D721Med (cell line): Measurements from ENCODE around the gene SLC1A2.

ENCODE experiments used
- DNase-seq: peaks from one replicate; pipeline ENCODE4 v3.0.0; 2011; ENCODE audit warnings: low spot score; ENCODE audit not compliant: insufficient read length
- FAIRE-seq: peaks from 2 replicates; lab custom pipeline; 2011; peaks lifted over from hg19 to GRCh38; lab: Jason Lieb, UNC
- CTCF ChIP-seq: IDR thresholded peaks from 2 replicates; pipeline ENCODE4 v1.5.1; 2012; ENCODE audit warnings: mild to moderate bottlenecking, control low read depth; ENCODE audit not compliant: insufficient read depth; ENCODE audit errors: missing control alignments

Gene SLC1A2

GRCh38 chr11:35223371-35223796, 196.0 kb downstream of the SLC1A2 start:
- TF ChIP-seq CTCF = no peak
- FAIRE-seq (no peak), DNase-seq (no peak)

- DNase-seq (no peak), FAIRE-seq (no peak)
- TF ChIP-seq CTCF = no peak
Observed at GRCh38 chr11:35218956-35219355, 200.4 kb downstream of the SLC1A2 start.

- TF ChIP-seq CTCF = no peak
- FAIRE-seq (no peak), DNase-seq (no peak)
Observed at GRCh38 chr11:35216962-35217678, 202.2 kb downstream of the SLC1A2 start.

- FAIRE-seq = no peak
Observed at GRCh38 chr11:35215945-35216344, 203.4 kb downstream of the SLC1A2 start.

GRCh38 chr11:35214792-35215193, 204.6 kb downstream of the SLC1A2 start:
- no peak for TF ChIP-seq CTCF
- no peak for FAIRE-seq
- no peak for DNase-seq

More at GRCh38 chr11:35215945-35216344, 203.4 kb downstream of the SLC1A2 start:
- no peak for TF ChIP-seq CTCF
- DNase-seq = no peak

GRCh38 chr11:35214226-35214770, 205.1 kb downstream of the SLC1A2 start:
- no peak for FAIRE-seq
- TF ChIP-seq CTCF = no peak
- DNase-seq = no peak

GRCh38 chr11:35211952-35212351, 207.4 kb downstream of the SLC1A2 start:
- FAIRE-seq = no peak
- no peak for DNase-seq
- TF ChIP-seq CTCF = no peak
